Natural killer cell (primary cell): ENCODE results near the gene IPO13. TPM values are rescaled to one million over a fixed set of nuclear protein-coding genes. Genes with fewer than 3 reads are reported as not detected.

ENCODE experiments used
- ATAC-seq, 3 donors: fragments of 150-1000 bp in 2 of 3; fragments of 200-7000 bp in 1 of 3; cut with Tn5 transposase; 1 replicate in 1 of 3; 2 replicates in 2 of 3; pipeline ENCODE4 v1.10.0; 2021; ENCODE audit warnings: mild to moderate bottlenecking in 2 of 3, moderate library complexity in 2 of 3
- DNase-seq, 2 donors: peaks; one replicate each; pipeline versions ENCODE4 v3.0.0 to v3.0.0-alpha.2; 2013 to 2021; ENCODE audit warnings: mixed read lengths in 1 of 2
- H3K27ac ChIP-seq: one replicate; pipeline ENCODE4 v1.5.1; 2013; ENCODE audit warnings: mild to moderate bottlenecking, low read length
- H3K27me3 ChIP-seq: one replicate; pipeline ENCODE4 v1.6.1; 2013; ENCODE audit warnings: low read length; ENCODE audit not compliant: control insufficient read depth, insufficient read depth
- H3K36me3 ChIP-seq: one replicate; pipeline ENCODE4 v1.6.1; 2013; ENCODE audit warnings: low read length; ENCODE audit not compliant: control insufficient read depth, insufficient read depth
- H3K4me1 ChIP-seq: one replicate; pipeline ENCODE4 v1.6.1; 2013; ENCODE audit warnings: low read length; ENCODE audit not compliant: control insufficient read depth, insufficient read depth
- H3K4me3 ChIP-seq: one replicate; pipeline ENCODE4 v1.5.1; 2013; ENCODE audit warnings: low read length
- H3K9me3 ChIP-seq: one replicate; pipeline ENCODE4 v1.6.1; 2013; ENCODE audit warnings: low read length; ENCODE audit not compliant: control insufficient read depth, insufficient read depth
- H3K27ac Mint-ChIP-seq, 2 donors: one replicate each; pipeline ENCODE4 v1.8.0; 2022; ENCODE audit warnings: mild to moderate bottlenecking in 2 of 2, mixed read lengths in 2 of 2, moderate library complexity in 1 of 2
- H3K27me3 Mint-ChIP-seq, 2 donors: one replicate each; pipeline ENCODE4 v1.8.0; 2022; ENCODE audit warnings: low read depth in 2 of 2, mixed read lengths in 2 of 2
- H3K36me3 Mint-ChIP-seq: one replicate; pipeline ENCODE4 v1.8.0; 2022; ENCODE audit warnings: mixed read lengths
- H3K4me1 Mint-ChIP-seq, 2 donors: one replicate each; pipeline ENCODE4 v1.8.0; 2022; ENCODE audit warnings: mixed read lengths in 2 of 2
- H3K4me3 Mint-ChIP-seq: one replicate; pipeline ENCODE4 v1.8.0; 2022; ENCODE audit warnings: mild to moderate bottlenecking, moderate library complexity, mixed read lengths
- H3K9me3 Mint-ChIP-seq, 2 donors: one replicate each; pipeline ENCODE4 v1.8.0; 2022; ENCODE audit warnings: mixed read lengths in 2 of 2
- CTCF ChIP-seq: fragments of 200-600 bp; IDR thresholded peaks from one replicate; pipeline ENCODE4 v1.8.0; 2022; ENCODE audit warnings: antibody characterized with exemption
- WGBS: methylation state at CpG from one replicate; pipeline ENCODE4 v1.1.7; 2013; ENCODE audit warnings: missing lambda C conversion rate; ENCODE audit not compliant: insufficient coverage; 5-methylcytosine and 5-hydroxymethylcytosine counted together
- intact Hi-C: fragments of 100-400 bp; cut with micrococcal nuclease; formaldehyde crosslinking; loops from one replicate; pipeline ENCODE4 v1.14.2; 2022
- total RNA-seq, 4 donors: library from RNA; stranded (reverse); fragments of 120-200 nt in 1 of 4; gene quantifications; one replicate each; pipeline versions ENCODE4 v1.2.3 to v1.2.4, GENCODE V29; 2013 to 2022

Gene IPO13
- total RNA-seq, 3 donors from 2014 or later (not counting 1 experiment from before 2014, with no cell fraction given): 18.1 to 22.7 (median 18.4) TPM

GRCh38 chr1:43930168-43930948 is 16.4 kb upstream of the IPO13 start:
- H3K4me3 Mint-ChIP-seq: no peak overlapping the region
- peaks cover 0 to 16% of the 10 kb centered on the region in 2 donors for H3K4me1 Mint-ChIP-seq
- no peak for TF ChIP-seq CTCF
- WGBS: 95% methylated on average over 10 of the region's 10 CpGs
- no peaks in the 10 kb centered on the region for H3K36me3 Mint-ChIP-seq
- no peaks in the 10 kb centered on the region for H3K9me3 ChIP-seq
- DNase-seq (peak in 1 of 2 donors; percentile 31), ATAC-seq (no peak)
- H3K36me3 ChIP-seq: no peaks in the 10 kb centered on the region
- no peak overlapping the region for H3K27ac ChIP-seq
- H3K27ac Mint-ChIP-seq: no peak overlapping the region
- no peak overlapping the region for H3K4me3 ChIP-seq
- intact Hi-C loops: no loop called here
- H3K27me3 Mint-ChIP-seq: peaks cover 19 to 21% of the 10 kb centered on the region in 2 donors
- peaks cover 26% of the 10 kb centered on the region for H3K27me3 ChIP-seq
- H3K9me3 Mint-ChIP-seq: no peaks in the 10 kb centered on the region
- H3K4me1 ChIP-seq: peaks cover 21% of the 10 kb centered on the region

GRCh38 chr1:43930949-43931275 is 15.8 kb upstream of the IPO13 start:
- DNase-seq: no peak
- Histone ChIP-seq H3K4me1 (peaks cover 25% of the 10 kb centered on the region), H3K36me3 (no peaks in the 10 kb centered on the region), H3K27me3 (peaks cover 31% of the 10 kb centered on the region), H3K9me3 (no peaks in the 10 kb centered on the region), H3K27ac (no peak overlapping the region), H3K4me3 (no peak overlapping the region)
- Mint-ChIP-seq H3K9me3 (no peaks in the 10 kb centered on the region), H3K4me1 (peaks cover 0 to 16% of the 10 kb centered on the region in 2 donors), H3K27ac (no peak overlapping the region), H3K36me3 (no peaks in the 10 kb centered on the region), H3K27me3 (peaks cover 19 to 26% of the 10 kb centered on the region in 2 donors), H3K4me3 (no peak overlapping the region)
- ATAC-seq: no peak
- TF ChIP-seq CTCF: no peak
- intact Hi-C loops: no loop called here
- WGBS: 87% methylated on average over 4 of the region's 4 CpGs

- peaks cover 30% of the 10 kb centered on the region for H3K4me1 ChIP-seq
- no peak overlapping the region for H3K4me3 ChIP-seq
- no peaks in the 10 kb centered on the region for H3K9me3 Mint-ChIP-seq
- H3K9me3 ChIP-seq: no peaks in the 10 kb centered on the region
- no peak overlapping the region for H3K27ac ChIP-seq
- peaks cover 0 to 19% of the 10 kb centered on the region in 2 donors for H3K4me1 Mint-ChIP-seq
- TF ChIP-seq CTCF: no peak
- intact Hi-C loops: no loop called here
- no peaks in the 10 kb centered on the region for H3K36me3 ChIP-seq
- H3K27ac Mint-ChIP-seq: no peak overlapping the region
- H3K4me3 Mint-ChIP-seq: no peak overlapping the region
- 87% methylated on average over 12 of the region's 13 CpGs for whole genome bisulfite sequencing
- no peak for DNase-seq
- no peak for ATAC-seq
- H3K27me3 Mint-ChIP-seq: peaks cover 19 to 26% of the 10 kb centered on the region in 2 donors
- H3K27me3 ChIP-seq: peaks cover 31% of the 10 kb centered on the region
- H3K36me3 Mint-ChIP-seq: no peaks in the 10 kb centered on the region
Measured at GRCh38 chr1:43931711-43932660, 14.8 kb upstream of the IPO13 start.
